Testis (tissue), 2 donors: ENCODE data around the gene ANKRD17.

ENCODE experiments used
- POLR2A ChIP-seq: fragments of 450-650 bp; IDR thresholded peaks from one replicate; pipeline ENCODE4 v1.6.1; 2017; ENCODE audit warnings: antibody characterized with exemption, mild to moderate bottlenecking, moderate library complexity
- TF ChIP-seq, protein P1 (sequence below), 3 experiments: fragments of 450-650 bp in 2 of 3; fragments of 200-600 bp in 1 of 3; sonication (generic) in 1 of 3; IDR thresholded peaks; one replicate each; pipeline ENCODE4 v1.5.1; 2016 to 2019; ENCODE audit warnings: antibody characterized with exemption in 3 of 3, mild to moderate bottlenecking in 2 of 3, moderate library complexity in 1 of 3

DNA sequence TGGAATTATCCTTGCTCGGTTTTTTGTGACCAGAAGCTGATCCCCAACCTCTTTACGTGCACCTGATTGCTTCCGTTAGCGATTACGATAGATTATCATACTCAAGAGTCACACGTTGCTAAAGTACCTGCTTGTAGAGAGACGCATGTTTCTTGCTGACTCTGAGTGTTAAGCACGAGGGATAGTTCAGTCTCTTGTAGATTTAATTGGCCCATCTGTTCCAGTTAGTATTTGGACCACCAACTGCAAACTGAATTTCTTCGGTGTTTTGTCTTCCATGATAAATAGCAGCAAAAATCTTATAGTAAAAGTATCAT lies 188.6 kb downstream of the ANKRD17 start:
- no peak for TF ChIP-seq POLR2A
- TF ChIP-seq, protein P1, sequence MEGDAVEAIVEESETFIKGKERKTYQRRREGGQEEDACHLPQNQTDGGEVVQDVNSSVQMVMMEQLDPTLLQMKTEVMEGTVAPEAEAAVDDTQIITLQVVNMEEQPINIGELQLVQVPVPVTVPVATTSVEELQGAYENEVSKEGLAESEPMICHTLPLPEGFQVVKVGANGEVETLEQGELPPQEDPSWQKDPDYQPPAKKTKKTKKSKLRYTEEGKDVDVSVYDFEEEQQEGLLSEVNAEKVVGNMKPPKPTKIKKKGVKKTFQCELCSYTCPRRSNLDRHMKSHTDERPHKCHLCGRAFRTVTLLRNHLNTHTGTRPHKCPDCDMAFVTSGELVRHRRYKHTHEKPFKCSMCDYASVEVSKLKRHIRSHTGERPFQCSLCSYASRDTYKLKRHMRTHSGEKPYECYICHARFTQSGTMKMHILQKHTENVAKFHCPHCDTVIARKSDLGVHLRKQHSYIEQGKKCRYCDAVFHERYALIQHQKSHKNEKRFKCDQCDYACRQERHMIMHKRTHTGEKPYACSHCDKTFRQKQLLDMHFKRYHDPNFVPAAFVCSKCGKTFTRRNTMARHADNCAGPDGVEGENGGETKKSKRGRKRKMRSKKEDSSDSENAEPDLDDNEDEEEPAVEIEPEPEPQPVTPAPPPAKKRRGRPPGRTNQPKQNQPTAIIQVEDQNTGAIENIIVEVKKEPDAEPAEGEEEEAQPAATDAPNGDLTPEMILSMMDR (IDR thresholded peaks at IDR 0.05), result no peak
